ENCODE results near the gene VPS37B.

DNA sequence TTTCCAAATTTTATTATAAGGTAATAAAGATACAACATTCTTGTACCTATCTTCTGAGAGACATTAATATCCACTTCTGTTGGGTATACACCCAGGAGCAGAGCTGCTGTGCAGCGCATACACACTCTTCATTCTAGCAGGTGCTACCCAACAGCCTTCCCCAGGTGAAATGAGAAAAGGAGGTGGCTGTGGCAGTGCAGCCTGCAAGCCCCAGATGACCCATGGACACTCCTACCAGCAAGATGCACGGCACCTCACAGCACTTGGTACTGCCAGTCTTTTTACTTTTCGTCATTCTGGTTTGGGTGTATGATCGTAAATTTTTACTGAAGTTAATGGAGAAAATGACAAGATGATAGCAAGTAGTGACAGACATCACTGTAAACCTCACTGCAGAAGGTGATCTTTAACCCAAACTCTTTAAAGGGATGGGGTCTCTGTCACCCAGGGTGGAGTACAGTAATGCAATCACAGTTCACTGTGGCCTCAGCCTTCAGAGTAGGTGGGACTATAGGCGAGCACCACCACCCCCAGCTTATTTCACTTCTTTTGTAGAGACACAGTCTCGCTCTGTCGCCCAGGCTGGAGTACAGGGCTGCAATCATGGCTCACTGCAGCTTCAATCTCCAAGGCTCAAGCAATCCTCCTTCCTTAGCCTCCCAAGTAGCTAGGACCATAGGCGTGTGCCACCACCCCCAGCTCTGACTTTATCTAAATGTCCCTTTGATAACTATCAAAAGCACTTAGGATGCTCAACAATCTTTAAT lies 26.5 kb downstream of the VPS37B start:
- TF ChIP-seq, protein P1, sequence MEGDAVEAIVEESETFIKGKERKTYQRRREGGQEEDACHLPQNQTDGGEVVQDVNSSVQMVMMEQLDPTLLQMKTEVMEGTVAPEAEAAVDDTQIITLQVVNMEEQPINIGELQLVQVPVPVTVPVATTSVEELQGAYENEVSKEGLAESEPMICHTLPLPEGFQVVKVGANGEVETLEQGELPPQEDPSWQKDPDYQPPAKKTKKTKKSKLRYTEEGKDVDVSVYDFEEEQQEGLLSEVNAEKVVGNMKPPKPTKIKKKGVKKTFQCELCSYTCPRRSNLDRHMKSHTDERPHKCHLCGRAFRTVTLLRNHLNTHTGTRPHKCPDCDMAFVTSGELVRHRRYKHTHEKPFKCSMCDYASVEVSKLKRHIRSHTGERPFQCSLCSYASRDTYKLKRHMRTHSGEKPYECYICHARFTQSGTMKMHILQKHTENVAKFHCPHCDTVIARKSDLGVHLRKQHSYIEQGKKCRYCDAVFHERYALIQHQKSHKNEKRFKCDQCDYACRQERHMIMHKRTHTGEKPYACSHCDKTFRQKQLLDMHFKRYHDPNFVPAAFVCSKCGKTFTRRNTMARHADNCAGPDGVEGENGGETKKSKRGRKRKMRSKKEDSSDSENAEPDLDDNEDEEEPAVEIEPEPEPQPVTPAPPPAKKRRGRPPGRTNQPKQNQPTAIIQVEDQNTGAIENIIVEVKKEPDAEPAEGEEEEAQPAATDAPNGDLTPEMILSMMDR (IDR thresholded peaks at IDR 0.05) = no peak
- TF ChIP-seq POLR2A (IDR thresholded peaks at IDR 0.05) = no peak
- TF ChIP-seq EP300 (IDR thresholded peaks at IDR 0.05) = no peak
- no peak for TF ChIP-seq POLR2AphosphoS5 (IDR thresholded peaks at IDR 0.05)

Data from stomach (tissue), 4 donors.